OCI-LY3 (cell line): ENCODE results near the gene CIB1.

Experiments used
- H2AFZ ChIP-seq: fragments of 200-600, 300-600 bp; shearing (Covaris generic); 2 replicates; pipeline ENCODE4 v1.6.0; 2014; ENCODE audit warnings: antibody characterized with exemption, low read depth, low read length
- H3K27ac ChIP-seq: fragments of 200-600, 300-600 bp; sonication (generic); 2 replicates; pipeline ENCODE4 v1.5.1; 2014; ENCODE audit warnings: mild to moderate bottlenecking, low read length, moderate library complexity, mixed read lengths
- H3K27me3 ChIP-seq: fragments of 200-600, 300-600 bp; sonication (generic); 2 replicates; pipeline ENCODE4 v1.6.1; 2014; ENCODE audit warnings: low read depth, low read length, mixed read lengths
- H3K36me3 ChIP-seq: fragments of 200-600, 300-600 bp; sonication (generic); replicated peaks from 2 replicates; pipeline ENCODE3; 2014; ENCODE audit warnings: low read depth, low read length, mixed read lengths
- H3K4me1 ChIP-seq: fragments of 300-600, 200-600 bp; sonication (generic); 2 replicates; pipeline ENCODE4 v1.6.1; 2014; ENCODE audit warnings: low read length, mixed read lengths
- H3K4me2 ChIP-seq: fragments of 200-600, 300-600 bp; sonication (generic); 2 replicates; pipeline ENCODE4 v1.6.1; 2014; ENCODE audit warnings: low read length, mixed read lengths
- H3K4me3 ChIP-seq: fragments of 300-600, 200-600 bp; sonication (generic); 2 replicates; pipeline ENCODE4 v1.5.1; 2014; ENCODE audit warnings: antibody characterized with exemption, mild to moderate bottlenecking, low read length, moderate library complexity
- H3K79me2 ChIP-seq: fragments of 300-600, 200-600 bp; shearing (Covaris generic); 2 replicates; pipeline ENCODE4 v1.6.1; 2014; ENCODE audit warnings: mild to moderate bottlenecking, low read length, mixed read lengths
- H3K9ac ChIP-seq: fragments of 300-600, 200-600 bp; shearing (Covaris generic); 2 replicates; pipeline ENCODE4 v1.6.0; 2014; ENCODE audit warnings: mild to moderate bottlenecking, low read length, moderate library complexity
- H3K9me3 ChIP-seq: fragments of 200-600, 300-600 bp; shearing (Covaris generic); 2 replicates; pipeline ENCODE4 v1.6.1; 2014; ENCODE audit warnings: low read length, mixed read lengths; ENCODE audit not compliant: insufficient read depth
- H4K20me1 ChIP-seq: fragments of 200-600, 300-600 bp; sonication (generic); 2 replicates; pipeline ENCODE4 v1.6.1; 2016; ENCODE audit warnings: low read length, mixed read lengths; ENCODE audit not compliant: insufficient read depth
- EZH2phosphoT487 ChIP-seq: fragments of 200-600 bp; shearing (Covaris generic); IDR thresholded peaks from 2 replicates; pipeline ENCODE4 v1.6.1; 2018; ENCODE audit warnings: antibody characterized with exemption, mixed run types, low read depth
- TF ChIP-seq, protein P1 (sequence below): fragments of 200-600, 300-600 bp; sonication (generic); IDR thresholded peaks from 2 replicates; pipeline ENCODE4 v1.5.1; 2014; ENCODE audit warnings: antibody characterized with exemption, low read length, low read depth

The CIB1 gene

DNA sequence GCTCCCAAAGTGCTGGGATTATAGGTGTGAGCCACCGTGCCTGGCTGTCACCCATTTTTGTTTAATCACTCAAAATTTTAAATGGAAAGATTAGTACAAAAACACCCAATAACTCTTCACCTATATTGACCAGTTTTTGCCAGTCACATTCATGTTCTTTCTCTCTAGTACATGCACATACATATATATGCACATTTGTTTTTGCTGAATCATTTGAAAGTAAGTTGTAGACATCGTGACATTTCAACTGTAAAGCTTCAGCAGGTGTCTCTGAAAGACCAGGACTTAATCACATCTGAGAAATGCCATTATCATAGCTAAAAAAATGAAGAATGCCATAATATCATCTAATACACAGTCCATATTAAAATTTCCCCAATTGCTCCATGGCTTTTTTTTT, 39.1 kb downstream of the CIB1 start:
- Histone ChIP-seq H3K79me2 (no peaks in the 10 kb centered on the region), H3K27me3 (no peaks in the 10 kb centered on the region), H3K4me3 (no peak overlapping the region), H3K9me3 (no peaks in the 10 kb centered on the region), H3K4me2 (no peak overlapping the region), H3K36me3 (no peaks in the 10 kb centered on the region), H3K9ac (no peak overlapping the region), H2AFZ (no peak overlapping the region), H4K20me1 (no peaks in the 10 kb centered on the region), H3K27ac (no peak overlapping the region), H3K4me1 (peaks cover 28% of the 10 kb centered on the region)
- TF ChIP-seq EZH2phosphoT487: no peak
- TF ChIP-seq, protein P1, sequence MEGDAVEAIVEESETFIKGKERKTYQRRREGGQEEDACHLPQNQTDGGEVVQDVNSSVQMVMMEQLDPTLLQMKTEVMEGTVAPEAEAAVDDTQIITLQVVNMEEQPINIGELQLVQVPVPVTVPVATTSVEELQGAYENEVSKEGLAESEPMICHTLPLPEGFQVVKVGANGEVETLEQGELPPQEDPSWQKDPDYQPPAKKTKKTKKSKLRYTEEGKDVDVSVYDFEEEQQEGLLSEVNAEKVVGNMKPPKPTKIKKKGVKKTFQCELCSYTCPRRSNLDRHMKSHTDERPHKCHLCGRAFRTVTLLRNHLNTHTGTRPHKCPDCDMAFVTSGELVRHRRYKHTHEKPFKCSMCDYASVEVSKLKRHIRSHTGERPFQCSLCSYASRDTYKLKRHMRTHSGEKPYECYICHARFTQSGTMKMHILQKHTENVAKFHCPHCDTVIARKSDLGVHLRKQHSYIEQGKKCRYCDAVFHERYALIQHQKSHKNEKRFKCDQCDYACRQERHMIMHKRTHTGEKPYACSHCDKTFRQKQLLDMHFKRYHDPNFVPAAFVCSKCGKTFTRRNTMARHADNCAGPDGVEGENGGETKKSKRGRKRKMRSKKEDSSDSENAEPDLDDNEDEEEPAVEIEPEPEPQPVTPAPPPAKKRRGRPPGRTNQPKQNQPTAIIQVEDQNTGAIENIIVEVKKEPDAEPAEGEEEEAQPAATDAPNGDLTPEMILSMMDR: no peak

GRCh38 chr15:90192961-90193786, 40.6 kb downstream of the CIB1 start:
- Histone ChIP-seq H3K4me3 (no peak overlapping the region), H3K4me2 (0 out of 2 replicates have a peak overlapping the region, but pooled peaks have one; percentile 83), H3K79me2 (no peaks in the 10 kb centered on the region), H3K9me3 (no peaks in the 10 kb centered on the region), H2AFZ (no peak overlapping the region), H3K27ac (no peak overlapping the region), H3K9ac (no peak overlapping the region), H3K36me3 (no peaks in the 10 kb centered on the region), H4K20me1 (no peaks in the 10 kb centered on the region), H3K27me3 (no peaks in the 10 kb centered on the region), H3K4me1 (peaks cover 35% of the 10 kb centered on the region)
- TF ChIP-seq, protein P1: no peak
- no peak for TF ChIP-seq EZH2phosphoT487

- Histone ChIP-seq H3K4me3 (peak overlapping the region; percentile 67), H3K9me3 (no peaks in the 10 kb centered on the region), H3K27me3 (no peaks in the 10 kb centered on the region), H3K4me1 (peaks cover 35% of the 10 kb centered on the region), H3K9ac (peak overlapping the region; percentile 58), H3K79me2 (no peaks in the 10 kb centered on the region), H3K27ac (peak overlapping the region; percentile 26), H2AFZ (peak overlapping the region; percentile 48; the same call in 1 of the 2 replicates), H3K36me3 (no peaks in the 10 kb centered on the region), H4K20me1 (no peaks in the 10 kb centered on the region), H3K4me2 (peak overlapping the region; percentile 83)
- no peak for TF ChIP-seq EZH2phosphoT487
- TF ChIP-seq, protein P1: peak; percentile 14
Measured at GRCh38 chr15:90191794-90192509, 41.8 kb downstream of the CIB1 start.

DNA sequence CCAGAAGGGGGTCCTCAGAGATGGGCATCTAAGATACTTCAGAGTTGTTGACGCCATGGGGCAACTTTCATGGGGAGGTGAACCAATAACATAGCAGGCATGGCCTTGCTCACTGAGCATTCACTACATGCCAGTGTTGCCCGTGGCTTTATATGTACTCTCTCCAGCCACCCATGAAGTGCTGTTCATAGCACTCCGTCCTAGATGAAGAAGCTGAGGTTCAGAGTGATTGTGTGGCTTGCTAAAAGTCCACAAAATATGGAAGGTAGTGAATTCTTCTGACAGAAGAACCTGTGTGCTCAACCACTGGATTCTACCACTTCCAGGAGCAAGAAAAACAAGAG, 42.4 kb downstream of the CIB1 start:
- Histone ChIP-seq H3K4me3 (peak overlapping the region; percentile 67), H3K36me3 (no peaks in the 10 kb centered on the region), H3K4me2 (peak overlapping the region; percentile 83), H3K9me3 (no peaks in the 10 kb centered on the region), H2AFZ (peak overlapping the region; percentile 48; the same call in 1 of the 2 replicates), H3K4me1 (peaks cover 35% of the 10 kb centered on the region), H4K20me1 (no peaks in the 10 kb centered on the region), H3K9ac (peak overlapping the region; percentile 58), H3K79me2 (no peaks in the 10 kb centered on the region), H3K27me3 (no peaks in the 10 kb centered on the region), H3K27ac (peak overlapping the region; percentile 26)
- TF ChIP-seq, protein P1: no peak
- no peak for TF ChIP-seq EZH2phosphoT487
